H1 (cell line): ENCODE results near the gene ADD3. TPM values are rescaled to one million over a fixed set of nuclear protein-coding genes. Genes with fewer than 3 reads are reported as not detected.

Experiments used
- RBBP5 ChIP-seq: IDR thresholded peaks from 2 replicates; pipeline ENCODE4 v1.7.1; 2012; ENCODE audit warnings: low read depth, mild to moderate bottlenecking, inconsistent platforms, low read length, moderate library complexity, borderline replicate concordance
- polyA plus RNA-seq, 7 experiments: library from polyadenylated mRNA; depleted of rRNA in 3 of 7; stranded (reverse) in 5 of 7; unstranded in 2 of 7; fragments of >200 nt in 5 of 7; fragments of 200-250 nt in 2 of 7; gene quantifications; 1 replicate in 5 of 7; 2 replicates in 1 of 7; 4 replicates in 1 of 7; pipeline versions ENCODE4 v1.2.1 to v1.2.3, GENCODE V29; 2011 to 2013; ENCODE audit warnings: missing spikeins in 2 of 7, mixed read lengths in 2 of 7
- total RNA-seq: library from RNA; stranded (reverse); fragmentation: NEBNext Ultra II Directional; extraction: Animal tissue kit (Norgen Biotek cat#: 25700); gene quantifications from 2 replicates; pipeline ENCODE4 v1.2.1, GENCODE V29; 2021

ADD3 gene
- total and polyA plus RNA-seq, 2 of the 8 experiments (the other 6 are each of a cell fraction or from before 2014, with no cell fraction given), result 44.7 to 85.6 TPM

DNA sequence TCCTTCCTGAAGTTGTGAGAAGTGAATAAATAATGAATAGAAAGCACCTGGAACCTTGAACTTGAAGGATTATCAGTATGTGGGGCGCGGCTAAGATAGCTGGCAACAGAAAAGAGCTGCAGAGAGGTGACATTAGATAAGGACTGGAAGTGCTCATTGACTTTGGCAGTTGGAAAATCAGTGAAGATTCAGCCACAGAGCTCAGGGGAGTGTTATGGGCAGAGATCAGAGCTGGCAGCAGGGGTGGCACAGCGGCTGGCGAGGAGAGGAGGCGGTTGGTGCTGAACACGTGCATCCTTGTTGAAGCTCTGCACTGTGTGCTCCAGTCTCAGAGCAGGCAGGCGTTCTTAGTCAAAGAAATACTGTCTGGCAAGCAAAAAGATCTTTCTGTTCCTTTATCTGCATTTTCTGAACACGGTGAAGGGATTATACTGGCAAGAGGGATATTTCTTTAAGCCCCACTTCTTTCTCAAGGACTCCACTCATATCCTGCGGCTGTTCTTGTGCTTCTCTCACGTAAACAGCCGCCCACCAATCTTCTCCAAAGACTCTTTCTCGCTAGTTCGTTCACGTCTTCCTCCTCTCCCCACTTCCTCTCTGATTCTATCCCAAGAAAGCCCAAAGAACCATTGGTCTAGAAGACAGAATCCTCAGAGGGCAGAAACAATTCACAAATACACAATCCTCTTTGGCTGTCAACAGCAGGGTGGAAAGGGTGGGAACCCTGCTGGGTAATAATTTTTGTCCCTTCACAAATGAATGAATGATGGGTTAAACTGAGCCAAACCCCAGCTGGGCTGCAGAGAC, 38.6 kb upstream of the ADD3 start (continued):
- TF ChIP-seq RBBP5, result no peak
- TF ChIP-seq, all 59 proteins: peak for 0
